ENCODE results near the gene ALDOB.

The ALDOB gene

DNA sequence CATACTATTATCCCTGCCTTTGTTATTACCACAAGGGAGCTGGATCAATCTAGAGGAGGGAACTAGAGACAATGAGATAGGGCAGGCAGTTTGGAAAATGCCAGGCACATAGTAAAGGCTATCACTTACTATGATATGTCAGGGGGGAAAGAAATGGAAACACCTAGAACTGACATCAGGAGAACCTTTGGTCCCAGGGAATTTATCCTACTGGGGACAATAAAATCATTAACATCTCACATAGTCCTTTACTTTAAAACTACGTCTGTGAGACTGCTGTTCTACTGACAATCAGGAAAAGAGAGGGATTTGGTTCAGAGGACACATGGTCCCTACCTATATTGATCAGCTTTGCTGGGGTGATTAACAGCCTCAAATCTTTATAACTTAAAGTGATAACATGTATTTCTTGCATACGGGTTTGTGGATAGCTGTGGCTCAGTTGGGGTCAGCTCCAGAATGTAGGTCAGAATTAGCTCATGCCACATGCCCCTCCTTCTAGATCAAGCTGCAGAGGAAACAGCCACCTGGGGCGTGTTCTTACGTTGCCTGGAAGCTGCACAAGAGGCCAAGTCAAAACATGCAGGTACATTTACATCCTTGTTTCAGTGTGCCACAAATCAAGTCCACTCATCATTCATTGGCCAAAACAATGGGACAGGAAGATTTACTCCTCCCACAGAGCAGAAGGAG is 43.9 kb upstream of the ALDOB start:
- TF ChIP-seq NFIC (IDR thresholded peaks at IDR 0.05) (peak; percentile 19; the same call in 1 of the 2 replicates), FOXM1 (IDR thresholded peaks at IDR 0.05; ENCODE audit: borderline replicate concordance, low read depth) (no peak), TCF12 (IDR thresholded peaks at IDR 0.05; ENCODE audit: low read depth) (no peak)

DNA sequence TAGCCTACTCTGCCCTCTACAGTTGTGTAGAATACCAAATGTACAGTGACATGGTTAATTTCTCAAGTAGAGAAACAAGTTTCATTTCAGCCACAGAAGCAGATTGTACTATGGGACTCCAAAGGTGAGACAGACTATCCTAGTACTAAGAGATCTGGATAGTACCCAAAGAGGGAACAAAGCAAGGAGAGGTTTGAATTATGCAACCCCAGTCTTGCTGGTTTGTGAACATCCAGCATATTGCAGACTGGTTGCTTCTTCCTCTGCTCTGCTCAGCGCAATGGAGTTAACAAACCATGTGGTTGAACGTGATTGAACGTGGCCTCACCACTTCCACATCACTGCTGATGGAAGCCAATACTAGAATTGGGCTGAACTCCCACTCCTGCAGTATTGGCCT is 43.3 kb upstream of the ALDOB start:
- TF ChIP-seq CEBPB (IDR thresholded peaks at IDR 0.05) (no peak), MAX (IDR thresholded peaks at IDR 0.05) (no peak), USF1 (IDR thresholded peaks at IDR 0.05) (no peak), NFIC (IDR thresholded peaks at IDR 0.05) (no peak), CREB1 (IDR thresholded peaks at IDR 0.05; ENCODE audit: low read depth) (no peak), YY1 (IDR thresholded peaks at IDR 0.05; ENCODE audit: low read depth) (no peak), TEAD4 (IDR thresholded peaks at IDR 0.05) (no peak)

- TF ChIP-seq FOXM1 (IDR thresholded peaks at IDR 0.05; ENCODE audit: borderline replicate concordance, low read depth) = no peak
- TF ChIP-seq EGR1 (IDR thresholded peaks at IDR 0.05) = no peak
- TF ChIP-seq EP300 (IDR thresholded peaks at IDR 0.05; ENCODE audit: borderline replicate concordance) = no peak
- TF ChIP-seq RAD21 (IDR thresholded peaks at IDR 0.05; ENCODE audit: low read depth) = no peak
Measured at GRCh38 chr9:101478444-101478843, 42.9 kb upstream of the ALDOB start.

DNA sequence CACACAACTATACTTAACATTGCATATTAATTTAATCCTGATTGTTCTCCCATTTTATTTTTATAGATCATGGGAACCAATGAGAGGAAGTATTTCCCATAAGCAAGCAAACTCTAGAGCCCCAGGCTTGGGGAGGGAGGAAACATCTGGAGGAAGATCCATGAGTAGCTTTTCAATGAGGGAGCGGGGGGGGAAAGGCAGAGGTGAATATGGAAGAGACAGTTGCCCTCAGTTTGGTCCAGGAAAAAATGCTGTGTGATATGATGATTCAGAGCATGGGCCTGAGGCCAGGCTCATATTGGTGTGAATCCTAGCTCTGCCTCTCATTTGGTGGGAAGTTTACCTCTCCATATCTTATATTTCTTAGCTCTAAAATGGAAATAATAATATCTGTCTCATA is 42.2 kb upstream of the ALDOB start:
- TF ChIP-seq CREB1 (IDR thresholded peaks at IDR 0.05; ENCODE audit: low read depth) (no peak), TAF1 (IDR thresholded peaks at IDR 0.05; ENCODE audit: low read depth) (no peak)

- TF ChIP-seq NFIC (IDR thresholded peaks at IDR 0.05) = no peak
- TF ChIP-seq MAX (IDR thresholded peaks at IDR 0.05) = no peak
- no peak for TF ChIP-seq CREB1 (IDR thresholded peaks at IDR 0.05; ENCODE audit: low read depth)
- TF ChIP-seq YY1 (IDR thresholded peaks at IDR 0.05; ENCODE audit: low read depth) = no peak
- no peak for TF ChIP-seq USF1 (IDR thresholded peaks at IDR 0.05)
- TF ChIP-seq EGR1 (IDR thresholded peaks at IDR 0.05) = no peak
- TF ChIP-seq ZBTB7A (IDR thresholded peaks at IDR 0.05; ENCODE audit: low read depth) = no peak
- no peak for TF ChIP-seq EP300 (IDR thresholded peaks at IDR 0.05; ENCODE audit: borderline replicate concordance)
- no peak for TF ChIP-seq TAF1 (IDR thresholded peaks at IDR 0.05; ENCODE audit: low read depth)
- TF ChIP-seq FOXM1 (IDR thresholded peaks at IDR 0.05; ENCODE audit: borderline replicate concordance, low read depth) = no peak
- TF ChIP-seq RAD21 (IDR thresholded peaks at IDR 0.05; ENCODE audit: low read depth) = no peak
- no peak for TF ChIP-seq CEBPB (IDR thresholded peaks at IDR 0.05)
Measured at GRCh38 chr9:101477214-101477613, 41.6 kb upstream of the ALDOB start.

- no peak for TF ChIP-seq TAF1 (IDR thresholded peaks at IDR 0.05; ENCODE audit: low read depth)
- no peak for TF ChIP-seq REST (IDR thresholded peaks at IDR 0.05; ENCODE audit: low read depth)
Measured at GRCh38 chr9:101476576-101477208, 41.1 kb upstream of the ALDOB start.

DNA sequence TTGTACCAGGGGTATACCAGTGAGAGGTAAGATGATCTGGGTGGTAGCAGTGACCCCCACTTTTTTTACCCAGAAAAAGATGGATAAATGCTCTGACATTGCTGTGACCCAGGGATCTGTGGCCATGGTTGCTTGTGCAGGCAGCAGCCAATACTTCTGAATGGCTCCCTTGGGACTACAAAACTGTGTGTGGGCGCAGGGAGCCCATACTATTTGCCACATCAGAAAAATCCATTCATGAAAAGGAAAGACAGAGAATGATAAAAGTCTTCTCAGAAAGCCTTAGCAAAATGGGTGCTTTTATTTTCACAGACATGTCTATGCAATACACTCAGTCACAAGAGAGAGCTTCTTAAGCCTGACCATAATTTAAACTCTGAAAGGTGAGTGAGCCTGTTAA is 37.3 kb upstream of the ALDOB start:
- no peak for TF ChIP-seq YY1 (IDR thresholded peaks at IDR 0.05; ENCODE audit: low read depth)
- TF ChIP-seq CEBPB (IDR thresholded peaks at IDR 0.05) = no peak
- no peak for TF ChIP-seq EGR1 (IDR thresholded peaks at IDR 0.05)
- TF ChIP-seq NFIC (IDR thresholded peaks at IDR 0.05) = no peak
- no peak for TF ChIP-seq TAF1 (IDR thresholded peaks at IDR 0.05; ENCODE audit: low read depth)
- TF ChIP-seq ZBTB7A (IDR thresholded peaks at IDR 0.05; ENCODE audit: low read depth) = no peak
- TF ChIP-seq USF1 (IDR thresholded peaks at IDR 0.05) = no peak
- no peak for TF ChIP-seq TCF12 (IDR thresholded peaks at IDR 0.05; ENCODE audit: low read depth)
- no peak for TF ChIP-seq MAX (IDR thresholded peaks at IDR 0.05)
- no peak for TF ChIP-seq CREB1 (IDR thresholded peaks at IDR 0.05; ENCODE audit: low read depth)
- no peak for TF ChIP-seq TEAD4 (IDR thresholded peaks at IDR 0.05)

DNA sequence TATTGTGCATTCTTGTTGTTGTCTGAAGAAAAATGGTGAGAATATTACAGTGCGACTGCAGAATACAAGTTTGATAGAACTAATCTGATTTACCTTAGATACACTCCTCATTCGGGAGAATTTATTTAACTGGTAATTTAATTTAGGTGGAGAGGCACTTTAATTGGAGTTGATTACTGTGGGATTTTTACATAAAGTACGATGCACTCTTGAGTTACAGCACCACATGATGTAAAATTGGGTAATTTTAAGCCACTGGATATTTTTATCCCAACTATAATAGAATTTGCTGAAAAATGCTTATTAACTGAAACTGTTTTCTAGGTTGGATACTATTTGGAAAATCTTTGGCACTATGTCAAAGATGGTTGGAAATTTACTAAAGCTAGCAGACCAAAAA is 35.4 kb upstream of the ALDOB start:
- TF ChIP-seq CEBPB (IDR thresholded peaks at IDR 0.05) = no peak
- TF ChIP-seq ZBTB7A (IDR thresholded peaks at IDR 0.05; ENCODE audit: low read depth) = no peak
- no peak for TF ChIP-seq TCF12 (IDR thresholded peaks at IDR 0.05; ENCODE audit: low read depth)
- TF ChIP-seq NFIC (IDR thresholded peaks at IDR 0.05) = no peak
- TF ChIP-seq MAX (IDR thresholded peaks at IDR 0.05) = no peak
- no peak for TF ChIP-seq FOXM1 (IDR thresholded peaks at IDR 0.05; ENCODE audit: borderline replicate concordance, low read depth)
- TF ChIP-seq EGR1 (IDR thresholded peaks at IDR 0.05) = no peak

Data from Ishikawa (cell line).